Femur (tissue), 1 donor: ENCODE measurements around the gene TBPL2.
"Not testable (repeated sequence)": the region's sequence is repeated elsewhere in the genome, so short reads cannot be mapped to it uniquely, and the experiment has no call there.

ENCODE experiments used
- DNase-seq: peaks from one replicate; pipeline ENCODE4 v3.0.0-alpha.2; 2017

The TBPL2 gene

DNA sequence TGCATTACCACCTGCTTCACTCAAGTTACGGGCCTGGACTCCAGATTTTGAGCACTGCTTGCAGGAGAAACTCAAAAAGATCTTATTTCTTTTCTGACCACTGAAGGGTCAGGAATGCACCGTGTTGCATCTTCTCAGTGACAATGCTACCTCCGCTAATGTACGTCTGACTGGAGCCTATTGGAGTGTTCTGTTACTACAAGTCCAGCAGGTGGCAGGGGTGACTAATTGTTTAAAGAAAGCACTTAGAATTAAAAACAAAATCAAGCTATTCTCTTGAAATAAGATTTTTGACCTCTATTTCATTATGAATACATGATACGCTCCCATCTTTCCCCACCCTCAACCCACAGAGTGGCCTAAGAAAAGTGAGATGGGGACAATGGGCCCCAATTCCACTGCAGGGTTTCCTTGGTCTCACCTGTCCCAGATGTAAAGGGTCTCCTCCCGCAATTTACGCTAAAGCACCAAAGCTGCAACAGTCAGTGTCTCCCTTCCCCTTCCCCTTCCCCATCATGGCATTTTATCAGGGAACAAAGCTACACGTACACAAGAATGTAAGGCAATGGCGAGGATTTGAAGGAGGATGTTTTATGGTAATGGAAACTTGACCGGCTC, 2.2 kb downstream of the TBPL2 start:
- peak; percentile 29 for DNase-seq

DNA sequence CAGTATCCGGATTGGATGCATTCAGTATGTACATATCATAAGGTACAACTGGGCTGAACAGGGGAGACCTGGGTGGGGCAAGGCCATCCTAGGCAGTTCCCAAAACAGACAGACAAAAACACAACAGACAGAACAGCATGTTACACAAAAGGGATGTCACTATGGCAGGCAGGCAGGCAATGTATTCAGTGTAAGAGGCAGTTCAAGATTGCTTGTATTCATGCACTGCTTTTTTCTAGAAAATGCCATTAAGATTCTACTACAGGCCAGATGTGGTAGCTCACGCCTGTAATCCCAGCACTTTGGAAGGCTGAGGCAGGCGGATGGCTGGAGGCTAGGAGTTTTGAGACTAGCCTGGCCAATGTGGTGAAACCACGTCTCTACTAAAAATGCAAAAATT, 3.5 kb downstream of the TBPL2 start:
- no peak for DNase-seq

DNA sequence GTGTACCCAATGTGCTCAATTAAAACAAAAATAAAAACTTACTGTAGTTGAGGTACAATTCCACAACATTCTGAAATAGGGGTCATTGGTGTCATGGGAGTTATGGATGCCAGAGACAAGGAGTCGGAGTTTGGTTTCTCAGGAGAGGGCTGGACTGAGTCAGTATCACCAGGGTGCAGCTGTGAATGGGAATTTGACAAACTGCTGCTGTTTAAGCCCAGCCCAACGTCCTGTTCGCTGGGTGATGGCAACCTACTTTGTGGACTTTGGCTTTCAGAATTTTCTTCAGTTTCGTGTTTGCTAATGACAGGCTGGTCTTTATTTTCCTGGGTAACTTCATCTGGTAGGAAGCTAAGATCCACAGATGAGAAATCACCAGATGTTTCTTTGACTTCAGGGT, 3.9 kb downstream of the TBPL2 start:
- DNase-seq = no peak

DNA sequence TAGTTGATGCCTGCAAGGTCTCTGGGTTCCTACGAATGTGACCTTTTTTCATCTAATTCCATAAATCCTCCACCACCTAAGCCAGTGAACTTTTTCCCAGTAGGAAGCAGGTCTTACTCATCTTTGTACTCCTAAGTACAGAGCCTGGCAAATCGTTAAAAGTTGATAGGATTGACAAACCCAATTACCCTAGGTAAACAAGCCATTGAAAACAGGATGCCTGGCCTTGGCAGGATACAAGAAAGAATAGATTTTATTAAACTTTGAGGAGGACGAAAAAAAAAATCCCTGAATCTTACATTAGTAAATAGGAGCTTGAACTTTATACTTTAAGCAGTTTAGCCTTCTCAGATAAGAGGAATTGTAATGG, 5.6 kb downstream of the TBPL2 start:
- DNase-seq = no peak

DNA sequence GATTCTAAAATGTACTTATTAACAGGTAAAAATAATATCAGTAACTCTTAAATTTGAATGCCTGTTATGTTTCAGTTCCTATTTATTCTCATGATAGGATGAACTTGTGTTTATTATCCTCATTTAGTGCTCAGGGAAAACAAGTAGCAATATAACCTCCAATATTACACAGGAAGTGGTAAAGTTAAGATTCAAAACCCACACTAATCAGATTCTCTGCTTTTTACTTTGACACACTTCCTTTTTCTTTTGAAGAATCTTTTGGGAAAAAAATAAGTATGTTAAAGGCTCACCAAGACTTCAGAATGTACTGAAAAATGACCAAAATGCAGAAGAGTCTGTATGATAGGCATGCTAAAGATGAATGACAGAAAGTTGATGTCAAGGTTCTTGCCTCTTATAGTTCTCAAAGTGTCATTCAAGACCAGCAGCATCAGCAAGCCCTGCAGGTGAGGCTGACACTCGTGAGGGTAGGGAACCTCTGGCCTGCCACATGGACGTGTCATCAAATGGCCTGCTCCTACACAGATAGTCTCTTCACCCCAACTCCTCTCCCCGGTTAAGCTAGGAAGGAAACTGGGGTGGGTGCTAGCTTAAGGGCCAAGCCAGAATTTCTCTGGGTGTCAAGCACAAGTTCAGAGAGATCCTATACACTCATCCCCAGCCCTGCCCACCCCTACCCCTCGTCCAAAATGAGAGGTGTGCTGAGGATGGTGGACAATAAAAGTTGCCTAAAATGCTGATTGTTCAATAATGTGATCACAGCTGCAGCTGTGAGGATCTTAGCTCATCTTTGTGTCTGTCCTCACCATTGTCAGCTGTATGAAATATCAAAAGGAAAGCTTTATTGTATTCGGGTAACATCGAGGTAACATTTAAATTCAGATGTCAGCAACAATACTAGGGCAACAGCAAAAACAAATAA, 6.3 kb downstream of the TBPL2 start:
- no peak for DNase-seq

DNA sequence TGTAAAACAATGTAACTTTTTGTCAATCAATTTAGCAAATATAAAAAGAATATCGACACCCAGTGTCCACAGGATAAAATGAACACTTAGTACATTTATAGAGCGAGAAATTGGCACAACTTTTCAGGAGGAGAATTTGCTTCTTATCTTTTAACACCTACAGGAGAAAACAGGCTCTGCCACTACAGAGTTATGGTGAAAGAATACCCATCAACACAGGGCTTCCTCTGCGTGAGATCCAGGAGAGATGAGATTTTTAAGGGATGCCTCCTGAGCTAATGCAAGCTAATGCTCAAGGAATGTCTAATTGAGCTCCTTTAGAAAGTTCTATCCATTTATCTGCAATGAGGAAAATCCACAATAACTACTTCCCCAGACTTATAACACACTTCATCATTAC, 7.8 kb downstream of the TBPL2 start:
- no peak for DNase-seq

DNA sequence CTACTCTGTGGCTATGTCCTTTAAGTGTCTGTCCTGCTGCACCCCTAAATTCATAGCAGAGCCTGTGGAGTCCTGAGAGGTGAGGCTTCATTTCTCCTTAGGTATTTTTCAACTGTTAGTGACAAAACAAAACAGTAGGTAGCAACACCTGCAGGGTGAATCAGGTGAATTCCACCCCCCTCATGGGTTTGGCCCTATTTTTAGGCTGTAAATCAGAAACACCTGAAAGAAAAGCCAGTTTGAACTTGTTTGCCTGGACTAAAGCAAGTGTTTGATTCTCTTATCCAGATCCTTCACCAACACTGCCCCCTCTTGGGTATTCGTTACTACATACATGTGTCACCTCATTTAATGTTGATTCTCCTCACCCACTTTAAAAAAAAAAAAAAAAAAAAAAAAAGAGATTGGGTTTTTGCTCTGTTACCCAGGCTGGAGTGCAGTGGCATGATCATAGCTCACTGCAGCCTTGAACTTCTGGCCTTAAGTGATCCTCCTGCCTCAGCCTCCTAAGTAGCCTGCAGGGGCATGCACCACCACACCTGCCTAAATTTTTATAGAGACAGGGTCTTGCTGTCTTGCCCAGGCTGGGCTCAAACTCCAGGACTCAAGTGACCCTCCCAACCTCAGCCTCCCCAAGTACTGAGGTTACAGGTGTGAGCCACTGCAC, 10.3 kb downstream of the TBPL2 start:
- DNase-seq = no peak

DNA sequence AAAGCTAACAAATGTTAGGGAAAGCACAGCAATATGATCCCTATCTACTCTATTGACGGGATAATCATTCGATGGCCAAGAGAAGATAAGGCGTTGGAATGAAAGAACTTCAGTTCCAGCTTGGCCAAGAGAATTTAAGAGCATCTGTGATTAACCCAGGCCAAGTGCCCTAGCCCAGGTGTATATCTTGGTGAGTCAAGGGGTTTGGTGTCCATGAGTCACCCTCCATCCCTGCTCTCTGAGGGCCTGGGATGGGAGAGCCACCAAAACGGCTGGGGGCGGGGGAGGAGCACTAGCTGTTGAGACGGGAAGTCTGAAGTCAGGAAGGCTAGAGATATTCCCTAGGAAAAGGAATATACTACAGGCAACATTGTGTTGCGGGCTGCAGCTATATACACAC, 13.0 kb downstream of the TBPL2 start:
- DNase-seq = no peak

DNA sequence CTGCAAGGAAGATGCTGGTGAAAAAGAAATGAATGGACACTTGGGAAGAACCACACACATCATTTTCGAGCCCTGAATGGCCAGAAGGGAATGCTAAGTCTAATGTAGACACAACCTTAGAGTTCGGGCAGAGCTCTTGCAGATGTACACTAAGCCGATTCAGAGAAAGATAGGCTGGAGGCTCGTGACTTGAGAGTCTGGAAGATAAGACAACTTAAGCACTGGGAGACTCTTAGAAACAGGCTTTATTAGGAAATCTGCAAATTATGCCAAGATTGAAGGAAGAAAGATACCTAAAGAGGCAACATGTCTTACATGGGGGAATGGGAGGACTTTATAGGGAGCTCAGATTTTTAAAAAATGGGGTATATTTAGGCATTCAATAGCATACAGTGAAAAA, 13.5 kb downstream of the TBPL2 start:
- no peak for DNase-seq

DNA sequence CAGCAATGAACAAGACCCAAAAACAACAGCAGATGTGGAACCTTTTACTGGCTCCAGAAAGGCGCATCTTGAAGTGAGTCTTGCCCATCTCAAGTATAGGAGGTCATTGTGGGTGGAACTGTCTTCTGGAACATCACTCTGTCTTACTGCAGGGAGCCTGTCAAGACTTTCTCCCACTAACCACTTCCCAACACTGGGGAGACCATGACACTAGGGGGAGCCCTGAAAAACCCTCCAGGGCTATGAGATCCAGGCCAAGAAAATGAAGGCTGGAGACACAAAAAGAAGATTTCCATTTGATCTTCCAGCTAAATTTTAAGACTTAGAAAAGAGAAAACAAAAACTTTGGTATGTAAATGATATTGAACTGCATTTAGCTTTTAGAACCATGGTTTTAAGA, 15.3 kb downstream of the TBPL2 start:
- no peak for DNase-seq

DNA sequence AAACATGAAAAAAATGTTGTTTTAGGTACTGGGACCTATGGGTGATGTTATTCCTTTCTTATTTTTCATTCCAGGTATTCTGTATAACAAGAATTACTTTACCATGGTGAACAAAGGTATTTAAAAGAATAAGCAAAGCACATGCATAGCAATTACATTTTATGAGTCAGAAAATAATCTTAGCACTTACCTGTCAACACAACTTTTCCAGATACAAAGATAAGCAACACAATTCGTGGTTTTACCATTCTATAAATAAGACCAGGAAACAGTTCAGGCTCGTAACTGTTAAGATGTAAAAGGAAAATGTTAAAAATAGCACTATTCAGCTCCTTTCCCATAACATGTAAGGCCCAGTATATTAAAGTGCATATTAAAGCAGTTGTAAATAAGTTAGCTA, 16.4 kb downstream of the TBPL2 start:
- no peak for DNase-seq

DNA sequence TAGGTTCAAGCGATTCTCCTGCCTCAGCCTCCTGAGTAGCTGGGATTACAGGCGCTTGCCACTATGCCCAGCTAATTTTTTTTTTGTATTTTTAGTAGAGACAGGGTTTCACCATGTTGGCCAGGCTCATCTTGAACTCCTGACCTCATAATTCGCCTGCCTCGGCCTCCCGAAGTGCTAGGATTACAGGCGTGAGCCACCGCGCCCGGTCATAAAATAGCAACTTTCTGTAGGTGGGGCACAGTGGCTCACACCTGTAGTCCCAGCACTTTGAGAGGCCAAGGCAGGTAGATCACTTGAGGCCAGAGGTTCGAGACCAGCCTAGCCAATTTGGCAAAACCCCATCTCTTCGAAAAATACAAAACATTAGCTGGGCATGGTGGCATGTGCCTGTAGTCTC, 18.1 kb downstream of the TBPL2 start:
- not testable (repeated sequence) for DNase-seq

DNA sequence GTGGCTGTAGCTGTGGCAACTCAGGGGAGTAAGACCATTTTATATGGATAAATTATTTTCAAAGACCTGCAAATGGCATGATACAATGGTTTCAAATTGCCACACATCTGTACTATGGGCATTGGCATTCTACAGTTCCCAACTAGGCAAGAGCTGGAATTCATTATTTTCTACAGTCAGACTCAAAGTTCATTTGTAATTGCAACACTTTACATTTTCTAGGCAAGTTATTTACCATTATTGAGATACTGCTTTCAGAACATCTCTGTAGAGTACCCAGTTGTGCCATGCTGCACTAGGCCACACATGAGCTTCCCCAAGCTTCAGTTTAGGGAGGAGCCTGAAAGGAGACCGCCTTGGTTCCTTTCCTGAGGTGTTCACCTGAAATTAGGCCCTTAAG, 20.8 kb downstream of the TBPL2 start:
- no peak for DNase-seq

DNA sequence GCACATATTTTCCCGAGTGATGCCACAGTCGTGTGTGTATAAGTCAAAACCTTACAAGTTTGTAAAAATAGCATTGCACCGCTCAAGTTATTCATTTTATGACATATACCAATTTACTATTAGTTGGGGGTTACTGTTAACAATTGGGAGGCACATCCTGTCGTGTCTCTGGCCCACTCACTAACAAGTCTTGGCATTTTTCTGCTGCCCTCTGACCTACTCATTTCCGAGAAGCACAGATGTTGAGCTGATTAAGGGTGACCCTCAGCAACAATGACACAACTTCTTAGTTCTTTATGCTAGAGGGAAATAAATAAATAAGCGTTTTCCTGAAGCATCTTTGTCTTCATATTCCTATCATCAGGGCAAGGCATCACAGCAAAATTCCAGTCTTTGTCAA, 22.0 kb downstream of the TBPL2 start:
- no peak for DNase-seq

DNA sequence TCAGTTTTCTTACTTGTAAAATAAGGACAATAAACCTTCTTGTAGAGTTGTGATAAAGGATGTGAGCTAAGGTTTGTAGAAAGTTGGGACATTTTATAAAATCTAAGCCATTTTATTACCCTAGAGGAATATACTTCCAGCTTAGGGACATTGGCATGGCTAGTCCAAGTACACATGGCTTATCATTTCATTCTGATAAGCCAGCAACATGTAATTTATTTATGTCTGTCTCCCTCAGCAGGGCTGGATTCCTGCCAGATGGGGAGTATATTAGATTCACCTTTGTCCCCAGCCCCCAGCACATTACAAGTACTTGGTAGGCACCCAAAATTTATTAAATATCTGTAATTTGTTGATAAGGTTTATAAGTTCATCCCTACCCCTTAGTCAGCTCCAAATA, 22.5 kb downstream of the TBPL2 start:
- DNase-seq = no peak

DNA sequence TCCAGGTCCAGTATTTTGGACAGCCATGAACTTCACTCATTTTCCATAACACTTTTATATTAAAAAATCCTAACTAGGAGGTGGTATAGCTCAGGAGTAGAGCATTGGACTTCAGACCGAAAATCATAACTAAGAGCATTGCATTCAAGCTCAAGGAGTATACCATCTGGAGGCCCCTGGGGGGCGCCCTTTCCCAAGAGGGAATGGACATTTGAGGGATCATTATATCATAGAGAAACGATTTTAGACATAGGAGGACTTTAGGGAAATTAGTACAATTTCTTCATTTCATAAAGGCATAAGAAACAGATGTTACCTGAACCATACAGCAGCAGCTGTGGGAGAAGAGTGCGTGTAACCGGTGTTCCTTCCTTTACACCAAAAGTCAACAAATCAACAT, 23.6 kb downstream of the TBPL2 start:
- DNase-seq = no peak

DNA sequence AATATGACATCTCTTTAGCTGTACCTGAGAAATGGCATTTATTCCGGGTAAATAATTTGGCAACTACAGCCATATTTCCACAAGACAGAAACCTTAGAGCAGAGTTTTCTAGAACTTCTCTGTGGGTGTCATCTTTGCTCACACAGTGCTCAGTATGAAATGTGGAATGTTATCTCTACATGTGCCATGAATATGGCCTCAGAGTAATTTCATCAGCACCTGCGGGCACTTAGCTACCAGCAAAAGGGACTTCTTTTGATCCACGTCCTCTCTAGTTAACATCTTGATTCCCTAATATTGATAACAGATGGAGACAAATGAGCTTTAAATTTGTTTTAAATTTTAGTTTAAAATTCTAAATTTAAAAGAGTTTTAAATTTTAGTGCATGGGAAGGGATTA, 25.9 kb downstream of the TBPL2 start:
- DNase-seq = no peak

DNA sequence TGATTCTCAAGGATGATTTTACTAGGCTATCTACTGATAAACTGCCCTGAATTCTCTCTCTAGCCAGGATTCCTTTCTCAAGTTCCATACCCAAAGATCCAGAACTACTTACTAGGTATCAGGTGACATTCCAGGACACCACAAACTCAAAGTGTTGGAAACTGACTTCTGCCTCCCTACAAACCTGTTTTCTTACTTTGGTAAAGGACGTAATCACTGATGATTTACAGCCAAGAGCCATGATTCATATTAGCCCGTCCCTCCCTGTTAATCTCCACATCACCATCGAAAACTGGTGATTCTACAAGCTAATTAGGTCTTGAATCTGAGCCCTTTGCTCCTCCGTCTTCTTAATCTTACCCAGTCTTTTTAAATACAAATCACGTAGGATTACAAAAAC, 27.7 kb downstream of the TBPL2 start:
- DNase-seq = no peak

DNA sequence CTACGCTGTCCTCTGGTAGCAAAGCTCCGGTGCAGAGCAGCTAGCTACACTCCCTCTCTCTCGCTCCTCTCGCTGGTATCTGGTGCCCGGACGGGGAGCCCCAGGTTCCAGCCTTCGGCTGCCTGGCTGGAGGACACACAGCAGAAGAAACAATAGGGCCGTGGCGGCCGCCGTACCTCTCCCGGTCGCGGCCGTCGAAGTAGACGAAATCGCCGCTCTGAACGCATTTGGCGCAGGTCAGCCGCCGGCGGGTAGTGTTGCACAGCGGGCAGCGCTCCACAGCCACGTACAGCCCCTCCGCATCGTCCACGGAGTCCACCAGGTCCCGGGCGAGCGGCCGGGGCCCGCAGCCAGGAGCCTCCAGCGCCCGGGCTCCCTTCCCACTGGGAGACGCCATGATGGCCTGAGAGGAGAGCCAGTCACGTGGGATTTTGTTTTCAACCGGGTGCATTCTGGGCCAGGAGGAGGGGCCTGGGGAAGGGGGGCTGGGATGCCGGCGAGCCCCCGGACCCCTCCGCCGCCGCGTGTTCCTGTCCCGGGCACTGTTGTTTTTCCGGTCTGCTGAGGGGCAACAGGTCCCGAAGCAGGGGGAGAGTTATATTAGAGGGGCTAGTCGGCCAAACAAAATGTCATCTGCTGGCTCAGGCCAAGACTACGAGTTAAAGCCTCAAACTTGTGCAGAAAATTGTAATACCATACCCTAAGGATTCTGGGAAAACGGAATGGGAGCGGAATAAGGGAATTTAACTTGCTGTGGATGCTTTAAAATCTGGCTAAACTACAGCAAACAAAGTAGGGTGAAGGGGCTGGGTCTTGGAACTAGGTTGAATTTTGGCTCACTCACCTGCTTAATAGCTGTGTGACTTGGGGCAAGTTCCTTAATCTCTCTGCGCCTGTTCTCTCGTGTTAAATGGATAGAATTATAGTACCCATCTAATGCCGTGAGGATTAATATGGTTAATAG, 28.7 kb downstream of the TBPL2 start, which contains the start of gene ATG14:
Gene ATG14 (minus strand): TSS at position 405 of the 964 bp plus-strand sequence. CDS start 8 bp downstream, at position 397.
- DNase-seq = peak; percentile 94

DNA sequence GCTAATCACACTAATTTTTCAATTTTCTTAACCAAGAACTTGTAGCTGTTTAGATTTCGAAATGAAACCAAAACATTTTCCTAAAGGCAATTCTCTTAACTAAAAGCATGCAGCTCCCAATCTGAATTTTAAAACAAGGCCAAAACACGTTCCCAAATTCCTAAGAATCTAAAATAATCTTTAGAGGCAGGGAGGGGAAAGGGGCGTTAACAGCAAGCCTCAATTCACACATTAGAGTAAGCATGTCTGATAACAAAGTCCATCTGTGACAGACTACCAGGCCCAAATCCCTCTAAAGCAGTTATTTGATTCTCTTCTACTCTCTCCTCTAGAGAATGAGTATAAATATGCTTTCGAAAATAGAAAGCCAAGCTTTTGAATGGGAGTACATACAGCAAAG, 29.5 kb downstream of the TBPL2 start:
- DNase-seq = no peak

DNA sequence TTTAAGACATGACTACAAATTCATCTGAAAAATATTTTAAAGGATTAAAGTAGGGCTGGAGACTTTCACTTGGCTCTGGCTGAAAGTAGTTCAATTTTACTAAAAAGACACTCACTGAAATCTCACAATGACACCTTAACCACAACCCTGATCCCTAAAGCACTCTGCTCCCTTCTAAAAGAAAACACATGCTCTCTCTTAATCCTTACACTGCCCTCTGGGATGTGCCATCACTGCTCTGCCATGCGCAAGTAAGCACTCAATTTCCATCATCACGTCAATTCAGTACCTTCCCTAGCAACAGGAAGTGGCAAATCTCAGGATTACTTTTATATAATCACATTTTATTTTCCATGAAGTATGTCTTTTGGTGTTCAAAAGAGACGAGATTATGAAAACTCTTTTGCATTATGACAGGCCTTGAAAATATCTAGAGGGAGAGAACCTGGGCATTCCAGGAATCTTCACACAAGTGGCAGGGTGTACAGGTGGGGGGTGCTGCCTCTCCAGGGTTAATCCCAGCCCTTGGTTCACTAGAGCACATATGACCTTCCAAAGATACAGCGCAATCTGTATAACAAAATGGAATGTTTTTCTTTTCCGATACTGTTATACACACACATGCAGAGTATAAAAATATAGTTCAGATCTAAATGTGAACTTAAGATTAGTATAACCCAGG, 36.1 kb downstream of the TBPL2 start:
- no peak for DNase-seq

DNA sequence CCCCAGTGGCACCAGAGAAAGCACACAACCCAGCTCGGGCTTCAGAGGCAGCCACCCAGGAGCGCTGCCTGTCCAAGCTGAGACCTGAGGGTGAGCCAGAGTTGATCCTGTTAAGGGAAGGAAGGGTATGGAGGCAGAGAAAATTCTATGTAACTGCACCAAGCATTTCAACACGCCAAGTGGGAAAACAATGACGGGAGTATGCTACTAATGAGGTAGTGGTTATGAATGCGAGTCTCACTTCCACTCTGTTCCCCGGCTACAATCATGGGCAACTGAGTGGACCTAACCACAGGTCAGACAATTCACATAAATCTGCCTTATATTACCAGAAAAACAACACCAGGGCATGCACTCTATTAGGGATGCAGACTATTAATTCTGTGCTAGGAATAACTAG, 38.7 kb downstream of the TBPL2 start:
- DNase-seq = no peak
